A549 (cell line): ENCODE data around the gene SLC28A1.

ENCODE experiments used
- CEBPB ChIP-seq, 2 experiments: fragments of >200 bp in 1 of 2; sonication (Bioruptor Twin) in 1 of 2; formaldehyde crosslinking in 1 of 2; IDR thresholded peaks; 2 replicates each; pipeline ENCODE4 v1.6.1; 2012 to 2016
- CHD4 ChIP-seq: fragments of 200-600 bp; sonication (generic); IDR thresholded peaks from 2 replicates; pipeline ENCODE4 v1.6.1; 2016; ENCODE audit warnings: antibody characterized with exemption, mild to moderate bottlenecking, borderline replicate concordance
- EHF ChIP-seq: fragments of 250-450 bp; sonication (Bioruptor Pico); IDR thresholded peaks from 2 replicates; pipeline ENCODE4 v1.5.0; 2020; ENCODE audit warnings: mild to moderate bottlenecking
- FOSL2 ChIP-seq, 2 experiments: fragments of 450-650 bp in 1 of 2; fragments of >200 bp in 1 of 2; sonication (Bioruptor Twin) in 1 of 2; formaldehyde crosslinking; IDR thresholded peaks; 2 replicates each; pipeline versions ENCODE4 v1.5.0 to v1.6.1; 2016 to 2020; ENCODE audit warnings: mild to moderate bottlenecking in 1 of 2, moderate library complexity in 1 of 2
- NFE2L2 ChIP-seq: fragments of 150-350 bp; conservative IDR thresholded peaks from 2 replicates; pipeline ENCODE4 v1.6.1; 2014; ENCODE audit warnings: low read length
- POLR2A ChIP-seq: IDR thresholded peaks from 2 replicates; pipeline ENCODE4 v1.6.1; 2012; ENCODE audit warnings: mild to moderate bottlenecking, low read length
- RAD21 ChIP-seq, 2 experiments: fragments of >200 bp in 1 of 2; sonication (Bioruptor Twin) in 1 of 2; formaldehyde crosslinking in 1 of 2; IDR thresholded peaks in 1 of 2; conservative IDR thresholded peaks in 1 of 2; 2 replicates in 1 of 2; 3 replicates in 1 of 2; pipeline ENCODE4 v1.6.1; 2012 to 2018; ENCODE audit warnings: inconsistent platforms in 1 of 2
- RFX5 ChIP-seq: fragments of 450-650 bp; IDR thresholded peaks from 2 replicates; pipeline ENCODE4 v1.7.1; 2014; ENCODE audit warnings: antibody characterized with exemption, mild to moderate bottlenecking, moderate library complexity
- SMC3 ChIP-seq: fragments of >200 bp; sonication (Bioruptor Twin); formaldehyde crosslinking; IDR thresholded peaks from 3 replicates; pipeline ENCODE4 v1.6.1; 2018; ENCODE audit warnings: inconsistent platforms
- ZFP36 ChIP-seq: fragments of 450-650 bp; IDR thresholded peaks from 2 replicates; pipeline ENCODE4 v1.6.1; 2014; ENCODE audit warnings: borderline replicate concordance; ENCODE audit not compliant: partially characterized antibody
- ZSCAN20 ChIP-seq: fragments of 250-450 bp; sonication (Bioruptor Pico); IDR thresholded peaks from 2 replicates; pipeline ENCODE4 v1.8.0; 2022; ENCODE audit warnings: mild to moderate bottlenecking, moderate library complexity
- TF ChIP-seq, protein P1 (sequence below): fragments of >200 bp; sonication (Bioruptor Twin); formaldehyde crosslinking; IDR thresholded peaks from 3 replicates; pipeline ENCODE4 v1.5.1; 2016
- TF ChIP-seq, protein P2 (sequence below): fragments of 450-650 bp; IDR thresholded peaks from 2 replicates; pipeline ENCODE4 v1.6.1; 2014; ENCODE audit warnings: antibody characterized with exemption
- TF ChIP-seq, protein P3 (sequence below): fragments of 200-600 bp; sonication (generic); IDR thresholded peaks from 2 replicates; pipeline ENCODE4 v1.6.1; 2016; ENCODE audit warnings: antibody characterized with exemption, mild to moderate bottlenecking, moderate library complexity

DNA sequence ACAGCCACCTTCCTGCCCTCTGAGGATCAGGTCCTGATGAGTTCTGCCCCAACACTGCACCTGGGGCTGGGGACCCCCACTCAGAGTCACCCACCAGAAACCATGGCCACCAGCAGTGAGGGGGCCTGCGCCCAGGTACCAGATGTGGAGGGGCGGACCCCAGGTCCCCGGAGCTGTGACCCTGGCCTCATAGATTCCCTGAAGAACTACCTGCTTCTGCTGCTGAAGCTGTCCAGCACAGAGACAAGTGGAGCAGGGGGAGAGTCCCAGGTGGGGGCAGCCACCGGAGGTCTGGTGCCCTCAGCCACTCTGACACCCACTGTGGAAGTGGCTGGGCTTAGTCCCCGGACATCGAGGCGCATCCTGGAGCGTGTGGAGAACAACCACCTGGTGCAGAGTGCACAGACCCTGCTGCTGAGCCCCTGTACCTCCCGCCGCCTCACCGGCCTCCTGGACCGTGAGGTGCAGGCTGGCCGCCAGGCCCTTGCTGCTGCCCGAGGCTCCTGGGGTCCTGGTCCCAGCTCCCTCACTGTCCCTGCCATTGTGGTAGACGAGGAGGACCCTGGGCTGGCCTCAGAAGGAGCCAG lies 27.0 kb upstream of the SLC28A1 start:
- no peak for TF ChIP-seq RAD21 (conservative IDR thresholded peaks at IDR 0.05 in 1 of 2, IDR thresholded peaks at IDR 0.05 in 1 of 2)
- no peak for TF ChIP-seq RFX5
- TF ChIP-seq, protein P1, sequence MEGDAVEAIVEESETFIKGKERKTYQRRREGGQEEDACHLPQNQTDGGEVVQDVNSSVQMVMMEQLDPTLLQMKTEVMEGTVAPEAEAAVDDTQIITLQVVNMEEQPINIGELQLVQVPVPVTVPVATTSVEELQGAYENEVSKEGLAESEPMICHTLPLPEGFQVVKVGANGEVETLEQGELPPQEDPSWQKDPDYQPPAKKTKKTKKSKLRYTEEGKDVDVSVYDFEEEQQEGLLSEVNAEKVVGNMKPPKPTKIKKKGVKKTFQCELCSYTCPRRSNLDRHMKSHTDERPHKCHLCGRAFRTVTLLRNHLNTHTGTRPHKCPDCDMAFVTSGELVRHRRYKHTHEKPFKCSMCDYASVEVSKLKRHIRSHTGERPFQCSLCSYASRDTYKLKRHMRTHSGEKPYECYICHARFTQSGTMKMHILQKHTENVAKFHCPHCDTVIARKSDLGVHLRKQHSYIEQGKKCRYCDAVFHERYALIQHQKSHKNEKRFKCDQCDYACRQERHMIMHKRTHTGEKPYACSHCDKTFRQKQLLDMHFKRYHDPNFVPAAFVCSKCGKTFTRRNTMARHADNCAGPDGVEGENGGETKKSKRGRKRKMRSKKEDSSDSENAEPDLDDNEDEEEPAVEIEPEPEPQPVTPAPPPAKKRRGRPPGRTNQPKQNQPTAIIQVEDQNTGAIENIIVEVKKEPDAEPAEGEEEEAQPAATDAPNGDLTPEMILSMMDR = no peak
- TF ChIP-seq SMC3 = no peak
- TF ChIP-seq EHF (CRISPR knock-in tag) = no peak
- TF ChIP-seq NFE2L2 = no peak
- TF ChIP-seq POLR2A = no peak
- no peak for TF ChIP-seq CEBPB (IDR thresholded peaks at IDR 0.05)
- TF ChIP-seq, protein P2, sequence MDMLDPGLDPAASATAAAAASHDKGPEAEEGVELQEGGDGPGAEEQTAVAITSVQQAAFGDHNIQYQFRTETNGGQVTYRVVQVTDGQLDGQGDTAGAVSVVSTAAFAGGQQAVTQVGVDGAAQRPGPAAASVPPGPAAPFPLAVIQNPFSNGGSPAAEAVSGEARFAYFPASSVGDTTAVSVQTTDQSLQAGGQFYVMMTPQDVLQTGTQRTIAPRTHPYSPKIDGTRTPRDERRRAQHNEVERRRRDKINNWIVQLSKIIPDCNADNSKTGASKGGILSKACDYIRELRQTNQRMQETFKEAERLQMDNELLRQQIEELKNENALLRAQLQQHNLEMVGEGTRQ = no peak
- TF ChIP-seq ZSCAN20 = no peak
- no peak for TF ChIP-seq ZFP36
- TF ChIP-seq, protein P3, sequence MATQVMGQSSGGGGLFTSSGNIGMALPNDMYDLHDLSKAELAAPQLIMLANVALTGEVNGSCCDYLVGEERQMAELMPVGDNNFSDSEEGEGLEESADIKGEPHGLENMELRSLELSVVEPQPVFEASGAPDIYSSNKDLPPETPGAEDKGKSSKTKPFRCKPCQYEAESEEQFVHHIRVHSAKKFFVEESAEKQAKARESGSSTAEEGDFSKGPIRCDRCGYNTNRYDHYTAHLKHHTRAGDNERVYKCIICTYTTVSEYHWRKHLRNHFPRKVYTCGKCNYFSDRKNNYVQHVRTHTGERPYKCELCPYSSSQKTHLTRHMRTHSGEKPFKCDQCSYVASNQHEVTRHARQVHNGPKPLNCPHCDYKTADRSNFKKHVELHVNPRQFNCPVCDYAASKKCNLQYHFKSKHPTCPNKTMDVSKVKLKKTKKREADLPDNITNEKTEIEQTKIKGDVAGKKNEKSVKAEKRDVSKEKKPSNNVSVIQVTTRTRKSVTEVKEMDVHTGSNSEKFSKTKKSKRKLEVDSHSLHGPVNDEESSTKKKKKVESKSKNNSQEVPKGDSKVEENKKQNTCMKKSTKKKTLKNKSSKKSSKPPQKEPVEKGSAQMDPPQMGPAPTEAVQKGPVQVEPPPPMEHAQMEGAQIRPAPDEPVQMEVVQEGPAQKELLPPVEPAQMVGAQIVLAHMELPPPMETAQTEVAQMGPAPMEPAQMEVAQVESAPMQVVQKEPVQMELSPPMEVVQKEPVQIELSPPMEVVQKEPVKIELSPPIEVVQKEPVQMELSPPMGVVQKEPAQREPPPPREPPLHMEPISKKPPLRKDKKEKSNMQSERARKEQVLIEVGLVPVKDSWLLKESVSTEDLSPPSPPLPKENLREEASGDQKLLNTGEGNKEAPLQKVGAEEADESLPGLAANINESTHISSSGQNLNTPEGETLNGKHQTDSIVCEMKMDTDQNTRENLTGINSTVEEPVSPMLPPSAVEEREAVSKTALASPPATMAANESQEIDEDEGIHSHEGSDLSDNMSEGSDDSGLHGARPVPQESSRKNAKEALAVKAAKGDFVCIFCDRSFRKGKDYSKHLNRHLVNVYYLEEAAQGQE = no peak
- TF ChIP-seq CHD4 = no peak
- no peak for TF ChIP-seq FOSL2 (IDR thresholded peaks at IDR 0.05)
- TF ChIP-seq FOSL2 (CRISPR knock-in tag; IDR thresholded peaks at IDR 0.05) = no peak
